Neural progenitor cell (in vitro differentiated cells): ENCODE results near the gene LRRC36.
"Not testable (repeated sequence)": the region's sequence is repeated elsewhere in the genome, so short reads cannot be mapped to it uniquely, and the experiment has no call there.

ENCODE experiments used
- CTCF ChIP-seq: fragments of 200-600 bp; sonication (generic); IDR thresholded peaks from 2 replicates; pipeline ENCODE4 v1.5.1; 2017; ENCODE audit warnings: antibody characterized with exemption, mild to moderate bottlenecking
- EZH2 ChIP-seq: fragments of 200-600 bp; sonication (generic); IDR thresholded peaks from 2 replicates; pipeline ENCODE4 v1.6.1; 2017; ENCODE audit warnings: antibody characterized with exemption, mild to moderate bottlenecking, moderate library complexity
- EZH2phosphoT487 ChIP-seq: fragments of 200-600 bp; sonication (generic); IDR thresholded peaks from 2 replicates; pipeline ENCODE4 v1.6.1; 2017; ENCODE audit warnings: antibody characterized with exemption

GRCh38 chr16:67352463-67352862 lies 25.8 kb downstream of the LRRC36 start:
- TF ChIP-seq CTCF, EZH2phosphoT487, EZH2: not testable (repeated sequence)
